ENCODE data around the gene MOBP. TPM values are rescaled to one million over a fixed set of nuclear protein-coding genes. Genes with fewer than 3 reads are reported as not detected.
"Not testable (repeated sequence)": the region's sequence is repeated elsewhere in the genome, so short reads cannot be mapped to it uniquely, and the experiment has no call there.

The MOBP gene
- total RNA-seq (not detected), polyA plus RNA-seq (not detected)

- Histone ChIP-seq H3K4me1 (ENCODE audit: control insufficient read depth in 4 of 4, insufficient read depth in 4 of 4, low read length in 3 of 4) (no peaks in the 10 kb centered on the region), H3K9ac (ENCODE audit: low read depth in 1 of 2, low read length in 2 of 2) (no peak within 1 kb of the TSS), H3K27me3 (ENCODE audit: control insufficient read depth in 4 of 4, insufficient read depth in 4 of 4, low read length in 3 of 4) (no peaks in the 10 kb centered on the region), H3K4me3 (ENCODE audit: low read depth in 1 of 3, low read length in 3 of 3) (no peak within 1 kb of the TSS), H3K36me3 (ENCODE audit: control insufficient read depth in 4 of 4, insufficient read depth in 3 of 4, low read depth in 1 of 4, low read length in 3 of 4) (no peaks in the 10 kb centered on the region), H3K9me3 (ENCODE audit: control insufficient read depth in 4 of 4, low read length in 3 of 4) (no peaks in the 10 kb centered on the region), H3K27ac (ENCODE audit: low read depth in 1 of 2, low read length in 2 of 2) (no peak within 1 kb of the TSS)
- 56% methylated on average over 4 of the region's 4 CpGs for WGBS
- TF ChIP-seq GABPA (IDR thresholded peaks at IDR 0.05 in 1 of 2, conservative IDR thresholded peaks at IDR 0.05 in 1 of 2) (no peak), RXRA (IDR thresholded peaks at IDR 0.05) (no peak), JUND (IDR thresholded peaks at IDR 0.05) (no peak), ATF3 (IDR thresholded peaks at IDR 0.05) (no peak), YY1 (IDR thresholded peaks at IDR 0.05) (no peak), NR2F2 (IDR thresholded peaks at IDR 0.05) (no peak), FOXA2 (IDR thresholded peaks at IDR 0.05) (no peak), HNF4A (conservative IDR thresholded peaks at IDR 0.05) (no peak), HNF4G (IDR thresholded peaks at IDR 0.05) (no peak), TAF1 (conservative IDR thresholded peaks at IDR 0.05) (no peak), FOXA1 (IDR thresholded peaks at IDR 0.05) (no peak), SP1 (IDR thresholded peaks at IDR 0.05) (no peak), RAD21 (IDR thresholded peaks at IDR 0.05) (no peak), REST (IDR thresholded peaks at IDR 0.05) (no peak), MAX (IDR thresholded peaks at IDR 0.05) (no peak), ZBTB33 (IDR thresholded peaks at IDR 0.05) (no peak), CTCF (IDR thresholded peaks at IDR 0.05; ENCODE audit: low read depth, low read length, missing input control) (no peak), EGR1 (IDR thresholded peaks at IDR 0.05; ENCODE audit: low read depth in 2 of 2) (no peak)
- DNase-seq (ENCODE audit: low spot score), result no peak
Measured at GRCh38 chr3:39467394-39468107, at the start of gene MOBP. TSS of gene MOBP (plus strand) at chr3:39467680. CDS start at chr3:39502070, 34,390 bp downstream.

GRCh38 chr3:39418556-39419225, 48.8 kb upstream of the MOBP start:
- H3K9me3 ChIP-seq (ENCODE audit: control insufficient read depth in 4 of 4, low read length in 3 of 4); H3K27me3 ChIP-seq (ENCODE audit: control insufficient read depth in 4 of 4, insufficient read depth in 4 of 4, low read length in 3 of 4); H3K27ac ChIP-seq (ENCODE audit: low read depth in 1 of 2, low read length in 2 of 2); H3K4me3 ChIP-seq (ENCODE audit: low read depth in 1 of 3, low read length in 3 of 3); H3K4me1 ChIP-seq (ENCODE audit: control insufficient read depth in 4 of 4, insufficient read depth in 4 of 4, low read length in 3 of 4); DNase-seq (ENCODE audit: low spot score); H3K36me3 ChIP-seq (ENCODE audit: control insufficient read depth in 4 of 4, insufficient read depth in 3 of 4, low read depth in 1 of 4, low read length in 3 of 4); H3K9ac ChIP-seq (ENCODE audit: low read depth in 1 of 2, low read length in 2 of 2): not testable (repeated sequence)
- WGBS, result 64% methylated on average over 13 of the region's 14 CpGs
